H9 (cell line): ENCODE results near the gene ARHGEF6. TPM values are rescaled to one million over a fixed set of nuclear protein-coding genes. Genes with fewer than 3 reads are reported as not detected.
A peak's percentile ranks its signal among the peaks of the same experiment; 100 is the strongest.

Experiments used
- DNase-seq: peaks from one replicate; pipeline ENCODE4 v3.0.0-alpha.2; 2017
- H2AFZ ChIP-seq: one replicate; pipeline ENCODE4 v1.6.1; 2013; ENCODE audit warnings: mild to moderate bottlenecking, low read length, control low read depth, moderate library complexity
- H2AK5ac ChIP-seq: 2 replicates; pipeline ENCODE4 v1.6.1; 2013; ENCODE audit warnings: low read length, control low read depth, mixed read lengths; ENCODE audit not compliant: insufficient read length
- H2BK120ac ChIP-seq: one replicate; pipeline ENCODE4 v1.6.1; 2013; ENCODE audit warnings: low read depth, mild to moderate bottlenecking, low read length, control low read depth, inconsistent platforms; ENCODE audit not compliant: poor library complexity, severe bottlenecking
- H2BK12ac ChIP-seq: 2 replicates; pipeline ENCODE4 v1.6.1; 2013; ENCODE audit warnings: low read length, control low read depth, mixed read lengths, low read depth; ENCODE audit not compliant: insufficient read length
- H2BK15ac ChIP-seq: 2 replicates; pipeline ENCODE4 v1.6.1; 2013; ENCODE audit warnings: low read depth, low read length, control low read depth
- H2BK20ac ChIP-seq: one replicate; pipeline ENCODE4 v1.6.1; 2013; ENCODE audit warnings: low read depth, mild to moderate bottlenecking, low read length, control low read depth, inconsistent platforms; ENCODE audit not compliant: poor library complexity, severe bottlenecking
- H2BK5ac ChIP-seq: 2 replicates; pipeline ENCODE4 v1.6.1; 2013; ENCODE audit warnings: low read length, control low read depth, mixed read lengths; ENCODE audit not compliant: insufficient read length
- H3K14ac ChIP-seq: 2 replicates; pipeline ENCODE4 v1.6.1; 2013; ENCODE audit warnings: low read length, control low read depth; ENCODE audit not compliant: insufficient read depth
- H3K18ac ChIP-seq: 2 replicates; pipeline ENCODE4 v1.6.1; 2013; ENCODE audit warnings: low read depth, mild to moderate bottlenecking, mixed read lengths, low read length, control low read depth; ENCODE audit not compliant: insufficient read length
- H3K23ac ChIP-seq: 2 replicates; pipeline ENCODE4 v1.6.1; 2013; ENCODE audit warnings: low read length, control low read depth, mixed read lengths, low read depth; ENCODE audit not compliant: insufficient read length
- H3K23me2 ChIP-seq: 2 replicates; pipeline ENCODE4 v1.6.1; 2013; ENCODE audit warnings: low read depth, mild to moderate bottlenecking, mixed read lengths, low read length, control low read depth; ENCODE audit not compliant: insufficient read length, poor library complexity, severe bottlenecking
- H3K27ac ChIP-seq: 2 replicates; pipeline ENCODE4 v1.5.1; 2013; ENCODE audit warnings: low read length, control low read depth, mixed read lengths, low read depth; ENCODE audit not compliant: insufficient read length
- H3K27me3 ChIP-seq: 2 replicates; pipeline ENCODE4 v1.6.1; 2013; ENCODE audit warnings: low read length, control low read depth, inconsistent platforms; ENCODE audit not compliant: insufficient read depth
- H3K4ac ChIP-seq: 2 replicates; pipeline ENCODE4 v1.6.1; 2013; ENCODE audit warnings: low read depth, mild to moderate bottlenecking, control low read depth, inconsistent platforms, low read length, moderate library complexity
- H3K4me1 ChIP-seq: 2 replicates; pipeline ENCODE4 v1.6.1; 2013; ENCODE audit warnings: low read length, control low read depth, inconsistent platforms; ENCODE audit not compliant: insufficient read depth
- H3K4me2 ChIP-seq: 2 replicates; pipeline ENCODE4 v1.6.1; 2013; ENCODE audit warnings: low read length, control low read depth, mixed read lengths; ENCODE audit not compliant: insufficient read length, insufficient read depth
- H3K56ac ChIP-seq: 2 replicates; pipeline ENCODE4 v1.6.1; 2013; ENCODE audit warnings: low read depth, mild to moderate bottlenecking, mixed read lengths, low read length, control low read depth; ENCODE audit not compliant: insufficient read length
- H3K79me1 ChIP-seq: 2 replicates; pipeline ENCODE4 v1.6.1; 2013; ENCODE audit warnings: low read depth, mild to moderate bottlenecking, moderate library complexity, low read length, control low read depth, inconsistent platforms; ENCODE audit not compliant: insufficient read depth, poor library complexity, severe bottlenecking
- H3K79me2 ChIP-seq: 2 replicates; pipeline ENCODE4 v1.6.1; 2013; ENCODE audit warnings: low read length, control low read depth, inconsistent platforms; ENCODE audit not compliant: insufficient read depth
- H3K9ac ChIP-seq: 2 replicates; pipeline ENCODE4 v1.6.1; 2013; ENCODE audit warnings: low read length, control low read depth, mixed read lengths; ENCODE audit not compliant: insufficient read length; ENCODE audit errors: extremely low read depth
- H3K9me3 ChIP-seq: one replicate; pipeline ENCODE4 v1.6.1; 2013; ENCODE audit warnings: low read depth, low read length, inconsistent platforms; ENCODE audit not compliant: control insufficient read depth
- H3T11ph ChIP-seq: one replicate; pipeline ENCODE4 v1.6.1; 2013; ENCODE audit warnings: mild to moderate bottlenecking, low read length, control low read depth, inconsistent platforms
- H4K20me1 ChIP-seq: one replicate; pipeline ENCODE4 v1.6.1; 2013; ENCODE audit not compliant: control insufficient read depth, insufficient read length, insufficient read depth
- H4K5ac ChIP-seq: 2 replicates; pipeline ENCODE4 v1.6.1; 2013; ENCODE audit warnings: low read depth, mild to moderate bottlenecking, mixed read lengths, low read length, control low read depth; ENCODE audit not compliant: insufficient read length
- H4K8ac ChIP-seq: replicated peaks from 2 replicates; pipeline ENCODE4 v1.6.1; 2013; ENCODE audit warnings: low read length, control low read depth, mixed read lengths, low read depth; ENCODE audit not compliant: insufficient read length
- H4K91ac ChIP-seq: 2 replicates; pipeline ENCODE4 v1.6.1; 2013; ENCODE audit warnings: low read depth, mild to moderate bottlenecking, moderate library complexity, mixed read lengths, low read length, control low read depth; ENCODE audit not compliant: insufficient read length
- H3K27ac Mint-ChIP-seq, 3 experiments: 2 replicates in 2 of 3; 3 replicates in 1 of 3; pipeline ENCODE4 v1.8.0; 2020 to 2021; ENCODE audit warnings: mixed read lengths in 3 of 3, mild to moderate bottlenecking in 1 of 3, moderate library complexity in 1 of 3
- H3K27me3 Mint-ChIP-seq: 2 replicates; pipeline ENCODE4 v1.8.0; 2021; ENCODE audit warnings: low read depth, mild to moderate bottlenecking, moderate library complexity, mixed read lengths
- H3K36me3 Mint-ChIP-seq, 3 experiments: 2 replicates in 2 of 3; 3 replicates in 1 of 3; pipeline ENCODE4 v1.8.0; 2020 to 2021; ENCODE audit warnings: low read depth in 3 of 3, mixed read lengths in 3 of 3; ENCODE audit not compliant: insufficient read depth in 1 of 3
- H3K4me1 Mint-ChIP-seq, 2 experiments: 2 replicates each; pipeline ENCODE4 v1.8.0; 2020; ENCODE audit warnings: mixed read lengths in 2 of 2
- H3K4me3 Mint-ChIP-seq, 2 experiments: 2 replicates in 1 of 2; 3 replicates in 1 of 2; pipeline ENCODE4 v1.8.0; 2020 to 2021; ENCODE audit warnings: mild to moderate bottlenecking in 2 of 2, mixed read lengths in 2 of 2, moderate library complexity in 1 of 2
- H3K9me3 Mint-ChIP-seq, 2 experiments: 2 replicates in 1 of 2; 3 replicates in 1 of 2; pipeline ENCODE4 v1.8.0; 2020; ENCODE audit warnings: mild to moderate bottlenecking in 2 of 2, mixed read lengths in 2 of 2, moderate library complexity in 1 of 2
- WGBS: extraction: QIAGEN DNeasy Blood & Tissue Kit; methylation state at CpG from one replicate; pipeline ENCODE4 v1.1.7; 2013; ENCODE audit warnings: missing lambda C conversion rate, low lambda C conversion rate, mixed read lengths; ENCODE audit not compliant: insufficient read length; ENCODE audit errors: extremely low coverage; 5-methylcytosine and 5-hydroxymethylcytosine counted together
- total RNA-seq: library from RNA; stranded (reverse); gene quantifications from 2 replicates; pipeline ENCODE4 v1.2.1, GENCODE V29; 2021
- TF ChIP-seq, protein P1 (sequence below): fragments of 200-600 bp; sonication (generic); conservative IDR thresholded peaks from 3 replicates; pipeline ENCODE4 v1.8.0; 2021; ENCODE audit warnings: antibody characterized with exemption, mild to moderate bottlenecking

ARHGEF6 gene
- total RNA-seq, 1 experiment from 2014 or later: 3.6 TPM

DNA sequence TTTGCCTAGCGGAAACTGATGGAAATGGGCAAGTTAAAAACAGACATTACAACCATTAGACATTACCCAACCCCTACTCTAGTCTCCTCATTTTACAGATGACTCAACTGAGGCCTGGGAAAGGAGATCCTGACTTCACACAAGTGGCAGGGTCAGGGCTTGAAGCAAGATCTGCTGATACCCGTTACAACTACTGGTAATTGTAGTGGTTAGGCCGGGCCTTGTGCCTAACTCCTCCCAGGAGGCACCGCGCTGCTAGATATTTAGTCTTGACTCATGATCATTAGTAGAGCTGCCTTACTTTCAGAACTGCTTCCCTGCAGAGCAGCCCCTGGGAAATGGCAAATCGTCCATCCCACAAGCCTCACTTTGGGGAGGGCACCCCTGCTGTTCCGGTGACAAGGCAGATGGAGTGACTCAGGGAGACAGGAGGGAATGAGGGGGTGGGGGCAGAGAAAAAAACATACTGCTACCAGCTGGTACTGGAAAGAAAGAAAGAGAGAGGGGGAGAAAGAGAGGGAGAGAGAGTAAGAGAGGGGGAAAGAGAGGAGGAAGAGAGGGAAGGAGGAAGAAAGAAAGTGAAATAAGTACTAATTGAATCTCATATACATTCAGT, 12.2 kb downstream of the ARHGEF6 start:
- no peaks in the 10 kb centered on the region for H3K4me1 ChIP-seq
- no peak overlapping the region for H4K8ac ChIP-seq
- H2BK15ac ChIP-seq: no peak overlapping the region
- H4K91ac ChIP-seq: no peak overlapping the region
- no peaks in the 10 kb centered on the region for H3K79me2 ChIP-seq
- H4K20me1 ChIP-seq: no peaks in the 10 kb centered on the region
- no peak overlapping the region for H3K9ac ChIP-seq
- H3K9me3 Mint-ChIP-seq: peaks cover 58 to 60% of the 10 kb centered on the region in 2 experiments
- peaks cover 14% of the 10 kb centered on the region in 2 experiments for H3K4me1 Mint-ChIP-seq
- no peak overlapping the region for H2BK120ac ChIP-seq
- H3K23ac ChIP-seq: no peak overlapping the region
- H3K27ac Mint-ChIP-seq: no peak overlapping the region
- peak overlapping the region in 1 of 2 experiments; percentile 78; a peak in 3 of 5 replicates for H3K4me3 Mint-ChIP-seq
- TF ChIP-seq, protein P1, sequence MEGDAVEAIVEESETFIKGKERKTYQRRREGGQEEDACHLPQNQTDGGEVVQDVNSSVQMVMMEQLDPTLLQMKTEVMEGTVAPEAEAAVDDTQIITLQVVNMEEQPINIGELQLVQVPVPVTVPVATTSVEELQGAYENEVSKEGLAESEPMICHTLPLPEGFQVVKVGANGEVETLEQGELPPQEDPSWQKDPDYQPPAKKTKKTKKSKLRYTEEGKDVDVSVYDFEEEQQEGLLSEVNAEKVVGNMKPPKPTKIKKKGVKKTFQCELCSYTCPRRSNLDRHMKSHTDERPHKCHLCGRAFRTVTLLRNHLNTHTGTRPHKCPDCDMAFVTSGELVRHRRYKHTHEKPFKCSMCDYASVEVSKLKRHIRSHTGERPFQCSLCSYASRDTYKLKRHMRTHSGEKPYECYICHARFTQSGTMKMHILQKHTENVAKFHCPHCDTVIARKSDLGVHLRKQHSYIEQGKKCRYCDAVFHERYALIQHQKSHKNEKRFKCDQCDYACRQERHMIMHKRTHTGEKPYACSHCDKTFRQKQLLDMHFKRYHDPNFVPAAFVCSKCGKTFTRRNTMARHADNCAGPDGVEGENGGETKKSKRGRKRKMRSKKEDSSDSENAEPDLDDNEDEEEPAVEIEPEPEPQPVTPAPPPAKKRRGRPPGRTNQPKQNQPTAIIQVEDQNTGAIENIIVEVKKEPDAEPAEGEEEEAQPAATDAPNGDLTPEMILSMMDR: no peak
- no peak overlapping the region for H2AK5ac ChIP-seq
- no peak overlapping the region for H3K56ac ChIP-seq
- peaks cover 12% of the 10 kb centered on the region for H3K27me3 Mint-ChIP-seq
- H2BK12ac ChIP-seq: no peak overlapping the region
- DNase-seq: peak; percentile 37
- no peak overlapping the region for H4K5ac ChIP-seq
- no peaks in the 10 kb centered on the region for H3K27me3 ChIP-seq
- H2BK20ac ChIP-seq: no peak overlapping the region
- H3K18ac ChIP-seq: no peak overlapping the region
- H3K9me3 ChIP-seq: peaks cover 24% of the 10 kb centered on the region
- H3K14ac ChIP-seq: no peak overlapping the region
- no peak overlapping the region for H2BK5ac ChIP-seq
- H3K36me3 Mint-ChIP-seq: peaks cover 0 to 2% (median 0%) of the 10 kb centered on the region in 3 experiments; a peak in 3 of 7 replicates
- no peaks in the 10 kb centered on the region for H3K79me1 ChIP-seq
- no CpG with 5 or more reads among the region's 7 CpGs for WGBS
- H3K27ac ChIP-seq: no peak overlapping the region
- no peak overlapping the region for H2AFZ ChIP-seq
- H3T11ph ChIP-seq: no peak overlapping the region
- H3K4me2 ChIP-seq: peak overlapping the region; percentile 6
- no peaks in the 10 kb centered on the region for H3K23me2 ChIP-seq
- H3K4ac ChIP-seq: no peak overlapping the region
